ENCODE measurements around the gene PNKP. TPM values are rescaled to one million over a fixed set of nuclear protein-coding genes. Genes with fewer than 3 reads are reported as not detected.

Gene PNKP
- total RNA-seq, 6 experiments from 2014 or later: 39.7 to 48.7 (median 47.2) TPM

- no peak overlapping the region; the same call in 1 of the 2 replicates for H3K4me3 Mint-ChIP-seq
- peaks cover 3% of the 10 kb centered on the region for H3K4me1 Mint-ChIP-seq (ENCODE audit: low read depth)
- no peak overlapping the region for H3K27ac Mint-ChIP-seq
- H3K9me3 Mint-ChIP-seq: no peaks in the 10 kb centered on the region
- no peaks in the 10 kb centered on the region for H3K36me3 Mint-ChIP-seq (ENCODE audit: low read depth)
- peaks cover 10% of the 10 kb centered on the region for H3K27me3 Mint-ChIP-seq (ENCODE audit: insufficient read depth)
- TF ChIP-seq CTCF (IDR thresholded peaks at IDR 0.05): no peak
- no peak for DNase-seq
These were observed 24.0 kb upstream of the PNKP start for GRCh38 chr19:49891393-49891792.

GRCh38 chr19:49890349-49891311 is 23.3 kb upstream of the PNKP start:
- no peak for DNase-seq
- TF ChIP-seq CTCF (IDR thresholded peaks at IDR 0.05): peak; percentile 10; the same call in 1 of the 2 replicates
- H3K27ac Mint-ChIP-seq: no peak overlapping the region
- no peaks in the 10 kb centered on the region for H3K36me3 Mint-ChIP-seq (ENCODE audit: low read depth)
- H3K9me3 Mint-ChIP-seq: no peaks in the 10 kb centered on the region
- H3K4me3 Mint-ChIP-seq: no peak overlapping the region
- H3K4me1 Mint-ChIP-seq (ENCODE audit: low read depth): no peaks in the 10 kb centered on the region
- peaks cover 7% of the 10 kb centered on the region for H3K27me3 Mint-ChIP-seq (ENCODE audit: insufficient read depth)

- TF ChIP-seq CTCF (IDR thresholded peaks at IDR 0.05): peak; percentile 68; the same call in 1 of the 2 replicates
- Mint-ChIP-seq H3K9me3 (no peaks in the 10 kb centered on the region), H3K4me3 (no peak overlapping the region), H3K27ac (no peak overlapping the region), H3K4me1 (ENCODE audit: low read depth) (no peaks in the 10 kb centered on the region), H3K27me3 (ENCODE audit: insufficient read depth) (peaks cover 7% of the 10 kb centered on the region), H3K36me3 (ENCODE audit: low read depth) (no peaks in the 10 kb centered on the region; the same call in 1 of the 2 replicates)
- DNase-seq: no peak
These were observed 22.4 kb upstream of the PNKP start for GRCh38 chr19:49889687-49890348.

- no peak for DNase-seq
- Mint-ChIP-seq H3K4me1 (ENCODE audit: low read depth) (no peaks in the 10 kb centered on the region), H3K27ac (no peak overlapping the region), H3K27me3 (ENCODE audit: insufficient read depth) (peaks cover 7% of the 10 kb centered on the region), H3K4me3 (no peak overlapping the region), H3K9me3 (no peaks in the 10 kb centered on the region), H3K36me3 (ENCODE audit: low read depth) (no peaks in the 10 kb centered on the region; the same call in 1 of the 2 replicates)
- TF ChIP-seq CTCF (IDR thresholded peaks at IDR 0.05): no peak
These were observed 21.8 kb upstream of the PNKP start for GRCh38 chr19:49889038-49889686.

- H3K36me3 Mint-ChIP-seq (ENCODE audit: low read depth): peaks cover 1% of the 10 kb centered on the region; the same call in 1 of the 2 replicates
- no peaks in the 10 kb centered on the region for H3K9me3 Mint-ChIP-seq
- H3K4me3 Mint-ChIP-seq: no peak overlapping the region
- H3K27ac Mint-ChIP-seq: no peak overlapping the region
- H3K27me3 Mint-ChIP-seq (ENCODE audit: insufficient read depth): peaks cover 7% of the 10 kb centered on the region
- no peak for TF ChIP-seq CTCF (IDR thresholded peaks at IDR 0.05)
- DNase-seq: no peak
- H3K4me1 Mint-ChIP-seq (ENCODE audit: low read depth): no peaks in the 10 kb centered on the region
These were observed 21.1 kb upstream of the PNKP start for GRCh38 chr19:49888510-49888824.

Measured in HFFc6 (cell line).